Measurements from ENCODE around the gene STAP2. TPM values are rescaled to one million over a fixed set of nuclear protein-coding genes. Genes with fewer than 3 reads are reported as not detected.

Gene STAP2
- total RNA-seq, 1 donor from 2014 or later = 11.8 TPM

GRCh38 chr19:4372165-4373012, 33.8 kb upstream of the STAP2 start:
- H3K9me3 ChIP-seq = no peaks in the 10 kb centered on the region
- no peak for TF ChIP-seq CTCF (IDR thresholded peaks at IDR 0.05)
- DNase-seq (no peak), ATAC-seq (no peak)
- intact Hi-C loops (cut with DNase I) = no loop called here
- H3K4me1 ChIP-seq = peaks cover 99% of the 10 kb centered on the region
- no peak overlapping the region for H3K4me3 ChIP-seq
- H3K36me3 ChIP-seq = peaks cover 9% of the 10 kb centered on the region
- H3K27ac ChIP-seq = peak overlapping the region; percentile 85
- H3K27me3 ChIP-seq (ENCODE audit: low read depth) = no peaks in the 10 kb centered on the region

GRCh38 chr19:4371247-4372164, 32.9 kb upstream of the STAP2 start:
- H3K27me3 ChIP-seq (ENCODE audit: low read depth) = no peaks in the 10 kb centered on the region
- peak overlapping the region; percentile 85 for H3K27ac ChIP-seq
- H3K36me3 ChIP-seq = peaks cover 16% of the 10 kb centered on the region
- no peak for ATAC-seq
- peaks cover 95% of the 10 kb centered on the region for H3K4me1 ChIP-seq
- no peak for DNase-seq
- intact Hi-C loops (cut with DNase I) = no loop called here
- H3K4me3 ChIP-seq = no peak overlapping the region
- no peaks in the 10 kb centered on the region for H3K9me3 ChIP-seq
- no peak for TF ChIP-seq CTCF (IDR thresholded peaks at IDR 0.05)

DNA sequence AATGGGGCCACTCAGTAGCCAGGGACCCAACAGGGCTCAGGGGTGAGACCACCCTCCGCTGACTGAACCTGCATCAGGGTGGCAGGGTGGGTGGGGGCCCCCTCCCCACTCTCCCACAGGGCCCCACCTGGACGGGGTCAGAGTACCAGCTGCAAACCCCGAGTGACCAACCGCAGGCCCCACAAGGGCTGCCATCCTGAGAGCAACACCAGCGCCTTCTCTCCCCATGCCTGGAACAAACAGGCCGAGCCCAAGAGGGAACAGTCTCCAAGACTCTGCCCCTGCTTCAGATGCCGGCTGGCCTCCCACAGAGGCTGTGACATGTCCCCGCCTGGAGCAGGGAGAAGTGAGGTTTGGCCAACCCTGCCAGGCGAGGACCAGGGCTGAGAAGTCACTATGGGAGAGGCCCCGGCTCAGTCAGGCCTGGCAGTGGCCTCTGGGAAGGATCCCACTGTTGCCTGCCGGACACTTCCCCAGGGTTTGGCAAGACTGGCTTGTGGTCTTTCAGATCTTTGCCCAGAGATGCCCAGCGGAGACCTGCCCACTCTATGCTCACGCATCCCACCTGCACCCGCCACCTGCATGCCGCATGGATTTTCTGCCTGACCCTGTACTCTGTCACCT, 31.9 kb upstream of the STAP2 start:
- Histone ChIP-seq H3K27ac (peak overlapping the region; percentile 85), H3K4me1 (peaks cover 85% of the 10 kb centered on the region), H3K36me3 (peaks cover 25% of the 10 kb centered on the region), H3K9me3 (no peaks in the 10 kb centered on the region), H3K27me3 (ENCODE audit: low read depth) (no peaks in the 10 kb centered on the region), H3K4me3 (no peak overlapping the region)
- DNase-seq (no peak), ATAC-seq (no peak)
- intact Hi-C loops (cut with DNase I) = no loop called here
- no peak for TF ChIP-seq CTCF (IDR thresholded peaks at IDR 0.05)

- peaks cover 32% of the 10 kb centered on the region for H3K36me3 ChIP-seq
- TF ChIP-seq CTCF (IDR thresholded peaks at IDR 0.05) = peak; percentile 60
- no peaks in the 10 kb centered on the region for H3K27me3 ChIP-seq (ENCODE audit: low read depth)
- ATAC-seq (peak; percentile 62 to 67), DNase-seq (peak; percentile 74)
- H3K4me3 ChIP-seq = peak overlapping the region; percentile 44
- H3K9me3 ChIP-seq = no peaks in the 10 kb centered on the region
- H3K27ac ChIP-seq = peak overlapping the region; percentile 85
- intact Hi-C loops (cut with DNase I) = no loop called here
- peaks cover 78% of the 10 kb centered on the region for H3K4me1 ChIP-seq
Measured at GRCh38 chr19:4369888-4370260, 31.2 kb upstream of the STAP2 start.
